Fibroblast of skin of back (primary cell): ENCODE data around the gene RUVBL2.
A peak's percentile ranks its signal among the peaks of the same experiment; 100 is the strongest.
"Not testable (repeated sequence)": the region's sequence is repeated elsewhere in the genome, so short reads cannot be mapped to it uniquely, and the experiment has no call there.

Source experiments
- DNase-seq: peaks from one replicate; pipeline ENCODE4 v3.0.0-alpha.2; 2013

RUVBL2 gene

GRCh38 chr19:49050376-49051033 lies 56.8 kb downstream of the RUVBL2 start:
- peak; percentile 81 for DNase-seq

- peak; percentile 60 for DNase-seq
These were observed 62.6 kb downstream of the RUVBL2 start for GRCh38 chr19:49056101-49056901.

GRCh38 chr19:49056902-49057596 lies 63.4 kb downstream of the RUVBL2 start:
- DNase-seq: not testable (repeated sequence)

- DNase-seq: peak; percentile 72
These were observed 64.0 kb downstream of the RUVBL2 start, which contains the start of gene CGB7 for GRCh38 chr19:49057636-49058234. TSS of gene CGB7 (minus strand) at chr19:49057749. CDS start at chr19:49055375, 2,374 bp downstream.

- peak; percentile 55 for DNase-seq
These were observed 64.9 kb downstream of the RUVBL2 start for GRCh38 chr19:49058562-49058961.

GRCh38 chr19:49059053-49059452 lies 65.4 kb downstream of the RUVBL2 start:
- DNase-seq: no peak

- DNase-seq: no peak
These were observed 67.3 kb downstream of the RUVBL2 start for GRCh38 chr19:49061000-49061399.

GRCh38 chr19:49061445-49061844 lies 67.8 kb downstream of the RUVBL2 start:
- DNase-seq: no peak

- no peak for DNase-seq
These were observed 70.4 kb downstream of the RUVBL2 start for GRCh38 chr19:49064029-49064629.

- no peak for DNase-seq
These were observed 71.3 kb downstream of the RUVBL2 start, which contains the start of gene NTF4 for GRCh38 chr19:49064768-49065611. TSS of gene NTF4 (minus strand) at chr19:49064818. CDS start at chr19:49061997, 2,821 bp downstream.
